ENCODE measurements around the gene ADARB2.

Gene ADARB2

GRCh38 chr10:1419796-1420610 lies 317.3 kb downstream of the ADARB2 start:
- no peaks in the 10 kb centered on the region for H3K36me3 ChIP-seq (ENCODE audit: control insufficient read depth, low read length)
- no peaks in the 10 kb centered on the region for H4K20me1 ChIP-seq (ENCODE audit: control insufficient read depth, insufficient read depth, low read depth, low read length)
- peak overlapping the region; percentile 72 for H3K27ac ChIP-seq (ENCODE audit: low read depth, low read length)
- TF ChIP-seq CTCF (IDR thresholded peaks at IDR 0.05; ENCODE audit: low read depth, low read length, poor library complexity, severe bottlenecking) (no peak), EZH2phosphoT487 (IDR thresholded peaks at IDR 0.05; ENCODE audit: borderline replicate concordance, low read length) (no peak)
- peaks cover 19% of the 10 kb centered on the region for H3F3A ChIP-seq (ENCODE audit: control insufficient read depth, insufficient read depth)
- H3K9me2 ChIP-seq (replicated peaks; ENCODE audit: control insufficient read depth, low read length), result no peaks in the 10 kb centered on the region
- peak overlapping the region; percentile 73 for H3K4me3 ChIP-seq (ENCODE audit: low read length)
- H3K9me3 ChIP-seq (ENCODE audit: control insufficient read depth, insufficient read depth, low read length), result peaks cover 8% of the 10 kb centered on the region; the same call in 1 of the 2 replicates
- H3K27me3 ChIP-seq (ENCODE audit: control insufficient read depth, low read length), result no peaks in the 10 kb centered on the region
- peak overlapping the region; percentile 87 for H3K4me2 ChIP-seq (ENCODE audit: low read length)
- peaks cover 95% of the 10 kb centered on the region for H3K4me1 ChIP-seq (ENCODE audit: control insufficient read depth, low read length)
- H3K79me2 ChIP-seq (ENCODE audit: control insufficient read depth, low read length), result no peaks in the 10 kb centered on the region

GRCh38 chr10:1418031-1418550 lies 319.2 kb downstream of the ADARB2 start:
- Histone ChIP-seq H3K27ac (ENCODE audit: low read depth, low read length) (no peak overlapping the region), H3K9me2 (replicated peaks; ENCODE audit: control insufficient read depth, low read length) (no peaks in the 10 kb centered on the region)
- no peak for TF ChIP-seq CTCF (IDR thresholded peaks at IDR 0.05; ENCODE audit: low read depth, low read length, poor library complexity, severe bottlenecking)
- TF ChIP-seq EZH2phosphoT487 (IDR thresholded peaks at IDR 0.05; ENCODE audit: borderline replicate concordance, low read length), result no peak

GRCh38 chr10:1417574-1417973 lies 319.8 kb downstream of the ADARB2 start:
- Histone ChIP-seq H3K4me2 (ENCODE audit: low read length) (peak overlapping the region; percentile 52), H3F3A (ENCODE audit: control insufficient read depth, insufficient read depth) (peaks cover 9% of the 10 kb centered on the region; the same call in 1 of the 2 replicates), H3K27ac (ENCODE audit: low read depth, low read length) (peak overlapping the region; percentile 63), H3K36me3 (ENCODE audit: control insufficient read depth, low read length) (no peaks in the 10 kb centered on the region), H3K9me2 (replicated peaks; ENCODE audit: control insufficient read depth, low read length) (no peaks in the 10 kb centered on the region), H4K20me1 (ENCODE audit: control insufficient read depth, insufficient read depth, low read depth, low read length) (no peaks in the 10 kb centered on the region), H3K4me1 (ENCODE audit: control insufficient read depth, low read length) (peaks cover 93% of the 10 kb centered on the region), H3K9me3 (ENCODE audit: control insufficient read depth, insufficient read depth, low read length) (peaks cover 10% of the 10 kb centered on the region; the same call in 1 of the 2 replicates), H3K27me3 (ENCODE audit: control insufficient read depth, low read length) (no peaks in the 10 kb centered on the region), H3K79me2 (ENCODE audit: control insufficient read depth, low read length) (no peaks in the 10 kb centered on the region), H3K4me3 (ENCODE audit: low read length) (peak overlapping the region; percentile 40)
- TF ChIP-seq CTCF (IDR thresholded peaks at IDR 0.05; ENCODE audit: low read depth, low read length, poor library complexity, severe bottlenecking) (no peak), EZH2phosphoT487 (IDR thresholded peaks at IDR 0.05; ENCODE audit: borderline replicate concordance, low read length) (no peak)

More at GRCh38 chr10:1418031-1418550, 319.2 kb downstream of the ADARB2 start:
- Histone ChIP-seq H3K4me3 (ENCODE audit: low read length) (no peak overlapping the region), H4K20me1 (ENCODE audit: control insufficient read depth, insufficient read depth, low read depth, low read length) (no peaks in the 10 kb centered on the region), H3K9me3 (ENCODE audit: control insufficient read depth, insufficient read depth, low read length) (peaks cover 10% of the 10 kb centered on the region; the same call in 1 of the 2 replicates), H3K79me2 (ENCODE audit: control insufficient read depth, low read length) (no peaks in the 10 kb centered on the region), H3K36me3 (ENCODE audit: control insufficient read depth, low read length) (no peaks in the 10 kb centered on the region), H3K4me1 (ENCODE audit: control insufficient read depth, low read length) (peaks cover 93% of the 10 kb centered on the region), H3K27me3 (ENCODE audit: control insufficient read depth, low read length) (no peaks in the 10 kb centered on the region), H3K4me2 (ENCODE audit: low read length) (no peak overlapping the region), H3F3A (ENCODE audit: control insufficient read depth, insufficient read depth) (peaks cover 9% of the 10 kb centered on the region; the same call in 1 of the 2 replicates)

Measured in DOHH2 (cell line).